Osteocyte (in vitro differentiated cells): Measurements from ENCODE around the gene RHEBL1. TPM values are rescaled to one million over a fixed set of nuclear protein-coding genes. Genes with fewer than 3 reads are reported as not detected.

ENCODE experiments used
- DNase-seq: peaks from one replicate; pipeline ENCODE4 v3.0.0; 2021; ENCODE audit warnings: mixed read lengths; ENCODE audit not compliant: unreplicated experiment; ENCODE audit errors: extremely low spot score
- H3K27ac Mint-ChIP-seq: one replicate; pipeline ENCODE4 v1.8.0; 2021; ENCODE audit warnings: mild to moderate bottlenecking, mixed read lengths; ENCODE audit not compliant: unreplicated experiment
- H3K27me3 Mint-ChIP-seq: one replicate; pipeline ENCODE4 v1.8.0; 2021; ENCODE audit warnings: mixed read lengths; ENCODE audit not compliant: unreplicated experiment
- H3K36me3 Mint-ChIP-seq: one replicate; pipeline ENCODE4 v1.8.0; 2021; ENCODE audit warnings: mixed read lengths; ENCODE audit not compliant: unreplicated experiment
- H3K4me1 Mint-ChIP-seq: one replicate; pipeline ENCODE4 v1.8.0; 2021; ENCODE audit warnings: mixed read lengths; ENCODE audit not compliant: unreplicated experiment
- H3K4me3 Mint-ChIP-seq: one replicate; pipeline ENCODE4 v1.8.0; 2021; ENCODE audit warnings: mild to moderate bottlenecking, moderate library complexity, mixed read lengths; ENCODE audit not compliant: unreplicated experiment
- H3K9me3 Mint-ChIP-seq: one replicate; pipeline ENCODE4 v1.8.0; 2021; ENCODE audit warnings: mixed read lengths; ENCODE audit not compliant: unreplicated experiment
- CTCF ChIP-seq: fragments of 200-600 bp; sonication (generic); IDR thresholded peaks from 2 replicates; pipeline ENCODE4 v1.5.0; 2021; ENCODE audit warnings: antibody characterized with exemption, mild to moderate bottlenecking, moderate library complexity
- total RNA-seq: library from RNA; stranded (reverse); gene quantifications from 2 replicates; pipeline ENCODE4 v1.2.1, GENCODE V29; 2021

Gene RHEBL1
- total RNA-seq, 1 donor from 2014 or later, result 1.2 TPM

- Mint-ChIP-seq H3K9me3 (no peaks in the 10 kb centered on the region), H3K27ac (no peak overlapping the region), H3K27me3 (no peaks in the 10 kb centered on the region), H3K36me3 (peaks cover 31% of the 10 kb centered on the region), H3K4me1 (peaks cover 11% of the 10 kb centered on the region), H3K4me3 (no peak overlapping the region)
- no peak for TF ChIP-seq CTCF
- no peak for DNase-seq
Measured at GRCh38 chr12:49023812-49024211, 46.0 kb downstream of the RHEBL1 start.

GRCh38 chr12:49022558-49023178 lies 47.1 kb downstream of the RHEBL1 start:
- Mint-ChIP-seq H3K4me3 (no peak overlapping the region), H3K9me3 (no peaks in the 10 kb centered on the region), H3K36me3 (peaks cover 26% of the 10 kb centered on the region), H3K27me3 (no peaks in the 10 kb centered on the region), H3K4me1 (peaks cover 15% of the 10 kb centered on the region), H3K27ac (no peak overlapping the region)
- DNase-seq, result no peak
- TF ChIP-seq CTCF, result no peak

GRCh38 chr12:49021292-49021915 lies 48.4 kb downstream of the RHEBL1 start:
- H3K27ac Mint-ChIP-seq, result peak overlapping the region; percentile 42
- no peaks in the 10 kb centered on the region for H3K9me3 Mint-ChIP-seq
- H3K4me1 Mint-ChIP-seq, result peaks cover 25% of the 10 kb centered on the region
- no peak for DNase-seq
- H3K27me3 Mint-ChIP-seq, result no peaks in the 10 kb centered on the region
- peaks cover 21% of the 10 kb centered on the region for H3K36me3 Mint-ChIP-seq
- H3K4me3 Mint-ChIP-seq, result no peak overlapping the region
- no peak for TF ChIP-seq CTCF

GRCh38 chr12:49020441-49020840 lies 49.3 kb downstream of the RHEBL1 start:
- H3K27me3 Mint-ChIP-seq, result no peaks in the 10 kb centered on the region
- H3K4me1 Mint-ChIP-seq, result peaks cover 29% of the 10 kb centered on the region
- H3K4me3 Mint-ChIP-seq, result no peak overlapping the region
- H3K27ac Mint-ChIP-seq, result peak overlapping the region; percentile 34
- DNase-seq, result no peak
- H3K36me3 Mint-ChIP-seq, result peaks cover 16% of the 10 kb centered on the region
- no peak for TF ChIP-seq CTCF
- H3K9me3 Mint-ChIP-seq, result no peaks in the 10 kb centered on the region

GRCh38 chr12:49019443-49020324 lies 50.1 kb downstream of the RHEBL1 start:
- Mint-ChIP-seq H3K27me3 (no peaks in the 10 kb centered on the region), H3K4me1 (peaks cover 32% of the 10 kb centered on the region), H3K36me3 (peaks cover 14% of the 10 kb centered on the region), H3K9me3 (no peaks in the 10 kb centered on the region), H3K27ac (peak overlapping the region; percentile 100), H3K4me3 (peak overlapping the region; percentile 64)
- no peak for DNase-seq
- peak; percentile 37 for TF ChIP-seq CTCF
